ENCODE data around the gene HYOU1.
"Not testable (repeated sequence)": the region's sequence is repeated elsewhere in the genome, so short reads cannot be mapped to it uniquely, and the experiment has no call there.

HYOU1 gene

DNA sequence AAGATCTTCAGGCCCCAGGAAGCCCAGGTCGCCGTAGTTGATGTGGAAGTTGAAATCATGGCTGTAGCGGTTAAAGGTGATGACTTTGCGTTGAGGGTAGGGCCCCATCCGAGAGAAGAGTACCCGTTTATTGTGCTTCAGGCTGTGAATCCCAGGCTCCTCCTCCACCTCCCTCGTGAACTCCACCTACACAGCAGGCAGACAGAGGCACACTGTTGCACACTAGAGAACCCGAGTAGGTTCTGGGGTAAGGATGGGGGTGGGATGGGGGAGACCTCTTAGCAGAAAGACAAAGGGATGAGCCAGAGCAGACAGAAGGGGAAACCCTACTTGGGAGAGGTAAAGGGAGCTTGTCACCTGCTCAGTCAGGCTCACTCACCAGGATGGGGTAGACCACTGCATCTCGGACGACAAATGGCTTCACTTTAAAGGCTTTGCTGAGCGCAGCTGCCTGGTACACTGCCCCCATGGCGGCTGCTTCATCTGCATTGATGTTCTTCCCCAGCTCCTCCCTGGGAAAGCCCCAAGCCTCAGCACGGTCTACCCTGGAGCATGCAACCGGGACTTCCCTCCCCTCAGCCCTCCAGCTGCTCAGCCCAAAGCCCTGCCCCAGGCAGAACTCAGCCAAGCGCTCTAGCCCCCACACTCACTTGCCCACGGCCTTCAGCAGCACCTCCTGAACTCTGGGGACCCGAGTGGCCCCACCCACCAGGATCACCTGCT, 5.4 kb downstream of the HYOU1 start:
- peak in 34 of 42 donors; percentile 16 to 84 (median 54) for DNase-seq
- intact Hi-C loops (cut with DNase I), result no loop called here

DNA sequence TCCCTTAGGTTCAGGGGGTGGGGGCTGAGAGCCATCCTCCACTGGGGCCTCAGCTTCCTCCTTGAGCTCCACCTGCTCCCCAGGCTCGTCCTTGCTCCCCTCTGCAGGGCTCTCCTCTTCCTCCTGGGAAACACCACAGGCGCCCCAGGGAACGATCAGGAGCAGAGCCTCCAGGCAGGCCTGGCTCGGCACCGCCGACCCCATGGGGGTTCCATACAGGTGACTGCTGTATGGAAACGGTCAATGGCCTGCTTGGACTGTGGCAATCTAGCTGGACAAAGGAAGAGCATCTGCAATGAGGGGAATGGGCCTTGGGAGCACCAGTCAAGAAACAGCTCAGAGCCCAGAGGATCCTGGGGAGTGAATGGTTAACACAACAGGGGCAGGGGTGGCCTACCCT, 7.9 kb downstream of the HYOU1 start:
- intact Hi-C loops (cut with DNase I), result no loop called here
- DNase-seq, result no peak

DNA sequence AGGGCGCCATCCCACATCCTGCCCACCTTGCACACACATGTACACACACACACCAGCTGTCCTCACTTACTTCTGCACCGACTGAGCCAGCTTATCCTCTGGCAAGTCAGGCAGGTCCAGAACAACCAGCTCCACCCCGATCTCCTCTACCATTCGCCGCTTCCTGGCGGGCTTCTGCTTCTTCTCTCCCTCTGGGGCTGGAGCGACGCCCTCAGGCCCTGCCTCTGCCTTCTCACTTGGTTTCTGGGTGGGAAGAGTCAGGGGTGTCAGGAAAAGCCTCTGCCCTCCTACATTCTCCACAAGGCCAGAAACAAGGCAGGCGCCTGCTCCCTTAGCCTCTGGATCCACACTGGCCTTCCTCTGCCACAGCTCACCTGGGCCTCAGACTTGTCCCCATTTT, 8.4 kb downstream of the HYOU1 start:
- intact Hi-C loops (cut with DNase I), result no loop called here
- DNase-seq, result no peak

DNA sequence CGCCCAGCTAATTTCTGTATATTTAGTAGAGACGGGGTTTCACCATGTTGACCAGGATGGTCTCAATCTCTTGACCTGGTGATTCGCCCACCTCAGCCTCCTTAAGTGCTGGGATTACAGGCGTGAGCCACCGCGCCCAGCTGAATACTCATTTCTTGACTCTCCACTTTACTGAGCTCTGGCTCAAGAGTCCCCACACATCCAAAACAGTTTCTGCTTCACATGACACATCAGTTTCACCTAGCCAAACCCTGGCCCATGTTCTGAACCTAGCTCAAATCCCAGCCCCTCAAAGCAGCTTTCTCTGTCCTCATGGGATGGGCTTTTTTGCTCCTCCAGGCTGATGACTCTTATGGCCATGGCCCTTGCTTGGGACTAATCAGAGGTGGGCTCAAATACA, 9.8 kb downstream of the HYOU1 start:
- intact Hi-C loops (cut with DNase I), result no loop called here
- no peak for DNase-seq

DNA sequence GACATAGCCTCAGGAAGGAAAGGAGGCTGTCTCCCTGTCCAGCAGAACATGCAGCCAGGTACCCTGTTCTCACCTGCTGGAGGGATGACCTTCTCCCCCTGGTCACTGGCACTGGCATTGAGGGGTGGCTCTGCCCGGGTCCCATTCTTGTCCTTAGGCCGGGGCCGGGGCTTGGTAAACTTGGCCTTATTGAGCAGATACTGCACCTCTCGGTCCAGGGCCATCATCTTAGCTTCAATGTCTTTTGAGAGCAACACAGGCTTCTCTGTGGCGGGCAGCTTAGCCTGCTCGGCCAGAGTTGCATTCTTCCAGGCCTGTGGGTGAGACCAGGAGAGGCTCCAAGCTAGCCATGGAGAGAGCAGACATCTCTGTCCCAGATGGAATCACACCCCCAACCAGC, 10.5 kb downstream of the HYOU1 start:
- no peak for DNase-seq
- intact Hi-C loops (cut with DNase I), result no loop called here

DNA sequence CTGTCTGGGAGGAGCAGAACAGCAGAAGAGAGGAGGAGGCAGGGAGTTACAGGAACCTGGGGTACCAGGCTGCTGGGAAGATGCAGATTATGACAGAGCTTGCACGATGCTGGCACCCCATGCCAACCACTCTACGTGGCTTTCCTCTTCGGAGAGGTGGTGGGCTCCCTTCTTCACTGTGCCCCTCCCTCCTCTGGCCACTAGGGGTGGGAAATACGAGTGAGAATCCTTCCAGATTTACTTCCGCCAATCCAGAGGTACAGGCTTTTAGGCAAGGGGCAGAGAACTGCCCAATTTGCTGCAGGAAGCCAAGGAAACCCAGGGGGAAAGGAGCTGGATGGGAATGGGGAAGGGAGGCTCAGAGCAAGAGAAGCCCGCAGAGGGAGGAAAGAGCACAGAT, 12.3 kb downstream of the HYOU1 start:
- intact Hi-C loops (cut with DNase I), result no loop called here
- no peak for DNase-seq

DNA sequence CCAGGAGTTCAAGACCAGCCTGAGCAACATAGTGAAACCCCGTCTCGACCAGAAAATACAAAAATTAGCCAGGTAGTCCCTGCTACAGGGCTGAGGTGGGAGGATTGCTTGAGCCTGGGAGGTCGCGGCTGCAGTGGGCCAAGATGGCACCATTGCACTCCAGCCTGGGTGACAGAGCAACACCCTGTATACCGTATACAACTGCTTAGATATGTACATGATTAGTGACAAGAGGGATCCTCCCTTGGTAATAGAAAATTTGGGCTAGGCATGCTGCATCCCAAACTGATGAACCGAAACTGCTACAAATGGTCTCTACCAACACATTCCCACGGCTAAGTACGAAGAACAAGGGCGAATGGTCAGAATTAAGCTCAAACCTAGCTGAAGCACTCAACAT, 14.1 kb downstream of the HYOU1 start:
- intact Hi-C loops (cut with DNase I), result no loop called here
- DNase-seq, result no peak

DNA sequence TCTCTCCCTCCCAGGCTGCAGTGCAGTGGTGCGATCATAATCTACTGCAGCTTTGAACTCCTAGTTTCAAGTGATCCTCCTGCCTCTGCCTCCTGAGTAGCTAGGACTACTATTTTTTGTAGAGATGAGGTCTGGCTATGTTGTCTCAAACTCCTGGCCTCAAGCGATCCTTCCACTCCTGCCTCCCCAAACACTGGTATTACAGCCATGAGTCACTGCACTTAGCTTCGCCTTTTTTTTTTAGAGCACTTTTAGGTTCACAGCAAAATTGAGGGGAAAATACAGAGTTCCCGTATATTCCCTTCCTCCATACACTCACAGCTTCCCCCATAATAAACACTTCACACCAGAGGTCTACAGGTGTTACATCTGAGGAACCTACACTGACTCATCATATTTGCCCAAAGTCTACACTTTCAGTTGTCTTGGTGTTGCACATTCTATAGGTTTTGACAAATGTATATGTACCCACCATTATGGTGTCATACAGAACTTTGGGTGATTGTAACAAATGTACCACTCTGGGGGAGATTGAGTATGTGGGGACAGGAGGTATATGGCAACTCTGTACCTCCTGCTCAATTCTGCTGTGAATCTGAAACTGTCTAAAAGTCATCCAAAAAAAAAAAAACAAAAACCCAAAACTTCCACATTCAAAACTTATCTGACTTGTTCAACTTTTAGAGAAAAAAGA, 15.0 kb downstream of the HYOU1 start:
- intact Hi-C loops (cut with DNase I), result no loop called here
- DNase-seq, result no peak

DNA sequence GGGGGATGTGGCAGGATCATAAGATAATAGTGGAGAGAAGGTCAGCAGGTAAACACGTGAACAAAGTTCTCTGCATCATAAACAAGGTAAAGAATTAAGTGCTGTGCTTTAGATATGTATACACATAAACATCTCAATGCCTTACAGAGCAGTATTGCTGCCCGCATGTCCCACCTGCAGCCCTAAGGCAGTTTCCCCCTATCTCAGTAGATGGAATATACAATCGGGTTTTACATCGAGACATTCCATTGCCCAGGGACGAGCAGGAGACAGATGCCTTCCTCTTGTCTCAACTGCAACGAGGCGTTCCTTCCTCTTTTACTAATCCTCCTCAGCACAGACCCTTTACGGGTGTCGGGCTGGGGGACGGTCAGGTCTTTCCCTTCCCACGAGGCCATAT, 17.5 kb downstream of the HYOU1 start:
- DNase-seq; intact Hi-C loops (cut with DNase I): not testable (repeated sequence)

DNA sequence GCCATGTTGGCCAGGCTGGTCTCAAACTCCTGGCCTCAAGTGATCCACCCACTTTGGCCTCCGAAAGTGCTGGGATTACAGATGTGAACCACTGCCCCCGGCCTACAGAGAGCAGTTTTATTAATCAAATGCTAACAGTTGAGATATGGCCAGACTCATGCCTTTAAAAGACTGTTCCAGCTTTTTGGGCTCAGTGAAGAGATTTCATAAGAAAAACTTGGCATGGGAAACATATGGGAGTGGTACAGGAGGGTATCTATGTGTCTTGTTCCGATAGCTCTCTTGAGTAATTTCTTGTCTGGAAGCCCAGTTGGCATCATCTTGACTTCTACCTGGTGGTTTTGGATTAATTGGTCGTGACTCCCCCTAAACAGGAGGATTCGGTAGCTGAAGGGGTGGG, 18.1 kb downstream of the HYOU1 start:
- DNase-seq, result no peak
- intact Hi-C loops (cut with DNase I), result no loop called here

DNA sequence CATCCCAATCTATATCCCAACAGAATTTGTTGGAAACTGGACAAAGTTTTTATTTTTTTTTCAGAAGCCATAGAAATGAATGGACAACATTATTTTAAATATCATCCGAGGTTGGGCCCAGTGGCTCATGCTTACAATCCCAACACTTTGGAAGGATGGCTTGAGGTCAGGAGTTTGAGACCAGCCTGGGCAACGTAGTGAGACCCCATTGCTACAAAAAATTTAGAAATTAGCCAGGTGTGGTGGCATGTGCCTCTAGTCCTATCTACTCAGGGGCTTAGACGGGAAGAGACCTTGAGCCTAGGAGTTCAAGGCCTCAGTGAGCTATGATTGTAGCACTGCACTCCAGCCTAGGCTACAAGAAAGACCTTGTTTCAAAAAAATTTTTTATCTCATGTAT, 22.2 kb downstream of the HYOU1 start:
- DNase-seq, result no peak
- intact Hi-C loops (cut with DNase I), result no loop called here

DNA sequence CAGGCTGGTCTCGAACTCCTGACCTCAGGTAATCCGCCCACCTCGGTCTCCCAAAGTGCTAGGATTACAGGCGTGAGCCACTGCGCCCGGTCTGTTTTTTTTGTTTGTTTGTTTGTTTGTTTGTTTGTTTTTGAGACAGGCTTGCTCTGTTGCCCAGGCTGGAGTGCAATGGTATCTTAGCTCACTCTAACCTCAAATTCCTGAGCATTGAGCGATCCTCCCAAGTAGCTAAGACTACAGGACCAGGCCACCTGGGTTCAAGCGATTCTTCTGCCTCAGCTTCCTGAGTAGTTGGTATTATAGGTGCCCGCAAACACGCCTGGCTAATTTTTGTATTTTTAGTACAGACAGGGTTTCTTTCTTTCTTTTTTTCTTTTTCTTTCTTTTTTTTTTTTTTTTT, 23.6 kb downstream of the HYOU1 start:
- intact Hi-C loops (cut with DNase I); DNase-seq: not testable (repeated sequence)

DNA sequence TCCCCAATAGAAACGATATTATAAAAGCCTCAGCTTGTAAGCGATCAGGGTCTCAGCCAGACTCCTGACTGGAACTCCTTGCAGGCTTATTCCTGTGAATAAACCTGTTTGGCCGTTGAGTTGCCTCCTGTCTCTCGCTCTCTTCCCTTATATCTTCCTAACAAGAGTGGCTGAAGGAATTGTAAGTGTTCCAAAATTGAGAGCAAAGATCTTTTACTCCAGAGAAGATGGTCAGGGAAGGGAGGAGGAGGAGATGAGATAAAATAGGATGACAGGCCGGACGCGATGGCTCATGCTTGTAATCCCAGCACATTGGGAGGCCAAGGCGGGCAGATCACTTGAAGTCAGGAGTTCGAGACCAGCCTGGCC, 25.1 kb downstream of the HYOU1 start:
- no peak for DNase-seq
- intact Hi-C loops (cut with DNase I), result no loop called here

DNA sequence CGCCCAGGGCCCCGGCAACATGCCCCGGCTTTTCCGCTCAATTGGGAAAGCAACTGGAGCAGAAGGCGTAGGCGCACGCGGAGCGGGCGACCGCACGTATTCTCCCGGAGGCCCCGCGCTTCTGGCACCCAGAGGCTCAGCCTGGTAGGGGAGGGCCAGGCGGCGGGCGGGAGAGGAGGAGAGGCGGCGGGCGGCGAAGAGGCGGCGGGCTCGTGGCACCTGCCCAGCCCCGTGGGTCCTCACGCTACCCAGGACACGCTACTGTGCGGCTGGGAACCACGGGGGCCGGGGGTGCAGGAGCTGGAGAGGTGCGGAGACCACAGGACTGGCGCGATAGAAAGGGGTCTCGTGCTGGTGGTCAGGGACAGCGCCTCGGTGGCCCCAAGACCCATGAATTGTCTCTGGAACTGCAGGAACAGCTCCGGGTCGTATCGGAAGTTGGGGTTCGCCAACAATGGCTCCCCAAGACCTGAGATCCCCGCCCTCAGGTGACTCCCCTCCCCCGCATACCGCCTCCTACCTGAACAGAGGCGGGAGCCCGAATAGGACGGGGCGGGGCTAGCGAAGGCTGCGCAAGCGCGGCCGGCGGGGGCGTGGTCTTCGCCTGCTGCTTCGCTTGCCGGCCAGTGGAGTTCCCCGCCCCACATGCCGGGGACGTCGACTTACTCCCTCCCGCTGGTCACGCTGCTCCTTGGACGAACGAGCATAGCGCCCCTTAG, 26.5 kb downstream of the HYOU1 start, which contains the start of gene SLC37A4:
SLC37A4 (minus strand) TSS at position 549 of the 719 bp plus-strand sequence.
- intact Hi-C loops (cut with DNase I), result no loop called here
- peak; percentile 94 to 99 (median 98) for DNase-seq

DNA sequence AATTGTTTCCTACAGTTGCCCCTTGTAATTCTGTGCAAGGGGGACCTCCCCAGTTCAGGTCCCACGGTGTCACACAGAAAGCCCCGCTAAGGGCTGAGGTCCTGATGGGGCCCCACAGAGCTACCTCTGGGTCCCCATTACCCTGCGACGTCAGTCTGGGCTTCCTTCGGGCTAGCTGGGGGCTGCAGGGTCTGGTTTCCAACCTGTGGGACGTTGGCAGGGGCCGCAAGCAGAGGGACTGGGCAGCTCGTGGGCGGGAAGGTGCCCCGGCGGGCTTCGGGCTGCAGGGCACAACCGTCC, 27.0 kb downstream of the HYOU1 start:
- intact Hi-C loops (cut with DNase I), result no loop called here
- peak in 2 of 42 donors; percentile 9 to 44 for DNase-seq

DNA sequence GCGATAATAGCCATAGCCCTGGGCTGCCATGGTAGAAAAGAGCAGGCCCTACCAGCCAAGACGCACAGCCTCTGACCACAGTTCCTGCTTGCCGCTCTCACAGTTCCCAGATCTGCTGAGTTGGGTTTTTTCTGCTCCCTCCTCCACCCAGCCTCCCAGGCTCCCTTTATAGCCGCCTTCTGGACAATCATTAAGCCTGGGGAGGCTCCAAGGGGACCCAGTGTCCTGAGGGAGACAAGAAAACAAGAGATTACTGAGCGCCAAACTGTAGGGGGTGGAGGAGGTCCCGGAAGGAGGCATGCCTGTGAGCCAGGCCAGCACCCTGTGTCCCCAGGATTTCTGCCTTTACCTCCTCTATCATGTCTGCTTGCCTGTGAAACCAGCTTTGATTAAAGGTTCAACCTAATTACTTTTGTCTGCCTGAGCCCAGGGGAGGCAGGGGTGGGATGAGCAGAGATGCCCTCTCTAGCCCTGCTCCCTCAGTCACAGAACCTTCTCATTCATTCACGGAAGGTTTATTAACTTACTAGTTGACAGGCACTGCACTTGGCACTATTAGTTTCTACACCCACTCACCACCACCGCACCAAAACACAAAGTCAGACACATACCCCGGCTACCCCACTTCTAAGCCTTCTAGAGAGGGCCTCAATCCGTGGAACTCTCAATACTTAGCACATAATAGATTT, 27.5 kb downstream of the HYOU1 start:
- DNase-seq, result peak in 29 of 42 donors; percentile 12 to 70 (median 30)

DNA sequence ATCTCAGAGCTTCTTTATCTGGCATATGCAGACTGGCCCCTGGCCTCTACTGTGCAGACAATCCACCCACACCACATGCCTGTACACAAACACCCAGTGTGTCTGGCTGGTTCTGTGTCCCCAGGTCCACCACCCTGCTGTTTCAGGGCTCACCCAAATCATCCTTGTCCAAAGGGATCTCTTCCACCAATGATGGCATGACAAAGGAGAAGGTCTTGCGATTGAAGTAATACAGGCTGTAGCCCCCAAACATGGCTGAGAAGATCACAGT, 28.0 kb downstream of the HYOU1 start:
- intact Hi-C loops (cut with DNase I), result no loop called here
- no peak for DNase-seq

More for the DNA sequence above, 27.5 kb downstream of the HYOU1 start:
- intact Hi-C loops (cut with DNase I), result no loop called here

DNA sequence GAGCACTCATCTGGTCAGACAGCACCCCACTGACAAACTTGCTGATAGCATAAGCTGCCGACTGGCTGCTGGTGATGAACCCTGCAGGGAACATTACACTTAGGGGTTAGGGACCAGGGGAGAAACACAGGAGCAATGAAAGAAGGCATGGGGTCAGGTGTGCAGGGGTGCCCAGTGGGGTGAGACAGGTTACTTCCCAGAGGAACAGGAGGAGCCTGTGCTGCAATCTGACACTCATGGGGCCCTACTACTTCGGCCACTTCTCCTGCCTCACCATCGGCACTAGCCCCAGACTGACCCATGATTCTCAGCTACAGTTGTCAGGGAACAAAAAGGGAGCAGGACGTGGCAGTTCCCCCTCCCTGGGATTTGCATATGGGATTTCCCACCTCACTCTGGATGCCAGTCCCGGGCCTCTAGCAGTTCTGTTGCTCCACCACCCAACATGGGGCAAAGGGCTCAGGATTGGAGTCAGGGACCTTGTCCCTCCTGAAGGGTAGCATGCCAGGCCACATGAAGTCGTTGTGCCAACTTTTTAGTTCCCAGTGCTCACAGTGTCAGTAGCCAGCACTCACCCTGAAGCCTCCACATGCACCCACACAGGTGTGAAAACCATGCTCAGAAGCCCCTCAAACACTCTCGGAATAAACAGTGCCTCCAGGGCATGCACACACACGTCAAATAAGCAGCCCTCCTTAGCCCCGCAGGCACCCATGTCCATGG, 28.5 kb downstream of the HYOU1 start:
- intact Hi-C loops (cut with DNase I), result no loop called here

DNA sequence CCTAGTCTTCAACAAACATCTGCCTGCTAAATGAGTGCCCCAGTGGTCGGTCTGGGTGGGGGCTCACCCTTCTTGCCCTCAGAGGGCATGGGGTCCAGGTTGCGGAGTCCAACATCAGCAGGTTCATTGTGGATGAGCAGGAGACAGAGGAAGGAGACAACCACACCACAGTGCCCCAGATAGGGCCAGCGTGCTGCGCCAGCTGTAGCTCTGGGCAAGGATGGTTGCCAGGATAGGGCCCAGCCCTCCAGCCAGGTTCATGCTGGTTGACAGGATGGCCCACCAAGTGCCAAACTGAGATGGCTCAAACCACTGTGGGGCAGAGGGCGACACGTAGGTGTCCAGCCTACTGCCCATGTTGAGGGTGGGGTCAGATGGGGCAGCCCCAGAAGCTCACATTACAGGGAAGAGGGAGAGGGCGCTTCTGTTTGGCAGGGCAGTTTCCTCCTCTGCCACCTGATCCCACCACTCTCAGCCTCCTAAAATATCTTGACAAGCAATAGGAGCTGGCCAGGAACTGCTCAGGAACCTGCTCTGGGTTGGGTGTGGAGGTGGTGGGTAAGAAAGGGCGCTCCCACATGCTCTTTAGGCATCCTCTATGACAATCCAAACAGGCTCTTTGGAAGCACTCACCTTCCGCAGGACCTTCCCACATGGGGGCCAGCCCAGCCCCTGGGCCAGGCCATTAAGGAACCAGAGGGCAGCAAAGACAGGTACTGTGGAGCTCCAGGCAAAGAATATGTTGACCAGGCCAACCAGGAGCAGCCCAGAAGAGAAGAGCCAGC, 29.3 kb downstream of the HYOU1 start:
- intact Hi-C loops (cut with DNase I), result no loop called here
- no peak for DNase-seq

More for the DNA sequence above, 28.5 kb downstream of the HYOU1 start:
- no peak for DNase-seq

All from head of caudate nucleus (tissue), 42 donors.